Measurements from ENCODE around the gene AFG3L2.
"Not testable (repeated sequence)": the region's sequence is repeated elsewhere in the genome, so short reads cannot be mapped to it uniquely, and the experiment has no call there.

AFG3L2 gene

GRCh38 chr18:12376754-12377555 is at the start of gene AFG3L2:
Gene AFG3L2, minus strand, starts transcription at chr18:12377227. Its CDS starts 145 bp downstream, at chr18:12377082.
- peak; percentile 100 for DNase-seq

- no peak for DNase-seq
Measured at GRCh38 chr18:12424252-12424651, 47.2 kb upstream of the AFG3L2 start.

GRCh38 chr18:12423820-12424219 is 46.8 kb upstream of the AFG3L2 start:
- no peak for DNase-seq

- DNase-seq, result no peak
Measured at GRCh38 chr18:12423393-12423792, 46.4 kb upstream of the AFG3L2 start.

GRCh38 chr18:12422936-12423335 is 45.9 kb upstream of the AFG3L2 start:
- DNase-seq, result no peak

GRCh38 chr18:12421732-12422131 is 44.7 kb upstream of the AFG3L2 start:
- no peak for DNase-seq

GRCh38 chr18:12420821-12421421 is 43.9 kb upstream of the AFG3L2 start:
- DNase-seq, result no peak

GRCh38 chr18:12417687-12418086 is 40.7 kb upstream of the AFG3L2 start:
- no peak for DNase-seq

- DNase-seq, result no peak
Measured at GRCh38 chr18:12416098-12416729, 39.2 kb upstream of the AFG3L2 start.

- no peak for DNase-seq
Measured at GRCh38 chr18:12411456-12411855, 34.4 kb upstream of the AFG3L2 start.

- DNase-seq, result not testable (repeated sequence)
Measured at GRCh38 chr18:12410747-12411146, 33.7 kb upstream of the AFG3L2 start.

GRCh38 chr18:12410081-12410481 is 33.1 kb upstream of the AFG3L2 start:
- no peak for DNase-seq

- no peak for DNase-seq
Measured at GRCh38 chr18:12409469-12409868, 32.4 kb upstream of the AFG3L2 start.

- DNase-seq, result no peak
Measured at GRCh38 chr18:12408247-12408869, 31.3 kb upstream of the AFG3L2 start.

- DNase-seq, result no peak
Measured at GRCh38 chr18:12406371-12407111, 29.5 kb upstream of the AFG3L2 start.

- DNase-seq, result no peak
Measured at GRCh38 chr18:12405066-12405465, 28.0 kb upstream of the AFG3L2 start.

GRCh38 chr18:12403601-12404506 is 26.8 kb upstream of the AFG3L2 start:
- no peak for DNase-seq

GRCh38 chr18:12401881-12402280 is 24.9 kb upstream of the AFG3L2 start:
- no peak for DNase-seq

- DNase-seq, result no peak
Measured at GRCh38 chr18:12399231-12399630, 22.2 kb upstream of the AFG3L2 start.

GRCh38 chr18:12398625-12399024 is 21.6 kb upstream of the AFG3L2 start:
- DNase-seq, result no peak

- no peak for DNase-seq
Measured at GRCh38 chr18:12397793-12398192, 20.8 kb upstream of the AFG3L2 start.

GRCh38 chr18:12397254-12397653 is 20.2 kb upstream of the AFG3L2 start:
- DNase-seq, result no peak
